Measurements from ENCODE around the gene HCK.

- TF ChIP-seq CTCF (conservative IDR thresholded peaks at IDR 0.05; ENCODE audit: low read depth, low read length) (no peak), EZH2 (IDR thresholded peaks at IDR 0.05; ENCODE audit: low read length, unreplicated experiment) (no peak), EZH2phosphoT487 (IDR thresholded peaks at IDR 0.05; ENCODE audit: borderline replicate concordance, low read length) (no peak)
Observed at GRCh38 chr20:32078791-32079190, 26.7 kb downstream of the HCK start.

All from PC-3 (cell line).